Stimulated activated CD4-positive, alpha-beta T cell treated with anti-CD3 and anti-CD28 coated beads, Interleukin-1b, Interleukin-23, amount 100 ng/mL, for 24 hours (primary cell): ENCODE results near the gene ENOSF1.

Source experiments
- DNase-seq, 4 experiments: peaks; one replicate each; pipeline ENCODE4 v3.0.0-alpha.2; 2020; ENCODE audit warnings: low read depth in 4 of 4, low spot score in 1 of 4

The ENOSF1 gene

GRCh38 chr18:673769-674168 is 38.7 kb downstream of the ENOSF1 start:
- DNase-seq, result no peak

- DNase-seq, result no peak
Observed at GRCh38 chr18:673317-673716, 39.1 kb downstream of the ENOSF1 start.

- no peak for DNase-seq
Observed at GRCh38 chr18:671405-671804, 41.0 kb downstream of the ENOSF1 start.

GRCh38 chr18:670522-670921 is 41.9 kb downstream of the ENOSF1 start:
- no peak for DNase-seq

- no peak for DNase-seq
Observed at GRCh38 chr18:669077-669476, 43.4 kb downstream of the ENOSF1 start.

- no peak for DNase-seq
Observed at GRCh38 chr18:668260-668659, 44.2 kb downstream of the ENOSF1 start.

GRCh38 chr18:666628-667027 is 45.8 kb downstream of the ENOSF1 start:
- DNase-seq, result no peak

GRCh38 chr18:666177-666576 is 46.3 kb downstream of the ENOSF1 start:
- DNase-seq, result no peak

- no peak for DNase-seq
Observed at GRCh38 chr18:662197-662596, 50.2 kb downstream of the ENOSF1 start.

GRCh38 chr18:659597-659996 is 52.8 kb downstream of the ENOSF1 start:
- DNase-seq, result no peak

GRCh38 chr18:658947-659533 is 53.4 kb downstream of the ENOSF1 start:
- DNase-seq, result no peak

- DNase-seq, result peak in 3 of 4 experiments; percentile 32 to 71 (median 54)
Observed at GRCh38 chr18:658001-658946, 54.2 kb downstream of the ENOSF1 start.

- peak in 2 of 4 experiments; percentile 19 to 58 for DNase-seq
Observed at GRCh38 chr18:657311-658000, 55.0 kb downstream of the ENOSF1 start, which contains the start of gene TYMS. Gene TYMS, plus strand, starts transcription at chr18:657653. Its CDS starts 90 bp downstream, at chr18:657743.

GRCh38 chr18:655445-655844 is 57.0 kb downstream of the ENOSF1 start:
- no peak for DNase-seq

- DNase-seq, result no peak
Observed at GRCh38 chr18:654601-655000, 57.8 kb downstream of the ENOSF1 start.

GRCh38 chr18:653512-653911 is 58.9 kb downstream of the ENOSF1 start:
- no peak for DNase-seq

- DNase-seq, result no peak
Observed at GRCh38 chr18:652131-652530, 60.3 kb downstream of the ENOSF1 start.

GRCh38 chr18:650428-650858 is 62.0 kb downstream of the ENOSF1 start:
- DNase-seq, result no peak

GRCh38 chr18:649341-649740 is 63.1 kb downstream of the ENOSF1 start:
- no peak for DNase-seq

GRCh38 chr18:647304-647703 is 65.1 kb downstream of the ENOSF1 start:
- no peak for DNase-seq

GRCh38 chr18:644395-645004 is 67.9 kb downstream of the ENOSF1 start:
- DNase-seq, result no peak
